Nephron progenitor cell (in vitro differentiated cells): Measurements from ENCODE around the gene KCTD10.

ENCODE experiments used
- DNase-seq: peaks from one replicate; pipeline ENCODE4 v3.0.0; 2021
- H3K27ac Mint-ChIP-seq: 2 replicates; pipeline ENCODE4 v1.8.0; 2021; ENCODE audit warnings: mild to moderate bottlenecking, moderate library complexity, mixed read lengths
- H3K27me3 Mint-ChIP-seq: 2 replicates; pipeline ENCODE4 v1.8.0; 2021; ENCODE audit warnings: mild to moderate bottlenecking, low read depth, mixed read lengths; ENCODE audit not compliant: poor library complexity
- H3K36me3 Mint-ChIP-seq: 2 replicates; pipeline ENCODE4 v1.8.0; 2021; ENCODE audit warnings: low read depth, mixed read lengths
- H3K4me1 Mint-ChIP-seq: 2 replicates; pipeline ENCODE4 v1.8.0; 2021; ENCODE audit warnings: mixed read lengths
- H3K4me3 Mint-ChIP-seq: 2 replicates; pipeline ENCODE4 v1.8.0; 2021; ENCODE audit warnings: mild to moderate bottlenecking, moderate library complexity, mixed read lengths
- H3K9me3 Mint-ChIP-seq: 2 replicates; pipeline ENCODE4 v1.8.0; 2021; ENCODE audit warnings: mild to moderate bottlenecking, moderate library complexity, mixed read lengths
- TF ChIP-seq, protein P1 (sequence below): fragments of 200-600 bp; sonication (generic); IDR thresholded peaks from 2 replicates; pipeline ENCODE4 v1.5.0; 2021; ENCODE audit warnings: antibody characterized with exemption

The KCTD10 gene

DNA sequence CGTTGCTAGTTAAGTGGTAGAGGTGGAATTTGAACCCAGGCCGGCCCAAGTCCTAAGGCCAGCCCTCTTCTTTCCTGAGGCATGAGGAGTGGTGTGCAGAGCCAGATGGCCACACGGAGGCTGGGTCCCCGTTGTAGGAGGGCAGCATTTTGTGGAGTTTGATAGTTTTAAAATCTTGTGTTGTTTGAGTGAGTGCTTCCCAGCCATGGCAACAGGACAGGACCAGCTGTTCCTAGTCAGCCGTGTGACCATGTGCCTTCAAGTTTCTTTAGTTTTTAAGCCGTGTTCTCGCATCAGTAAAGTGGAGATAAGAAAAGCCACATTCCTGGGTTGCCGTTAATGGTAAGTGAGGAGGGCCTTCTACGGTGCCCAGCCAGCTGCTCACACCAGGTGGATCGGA lies 44.7 kb upstream of the KCTD10 start:
- no peak overlapping the region for H3K4me3 Mint-ChIP-seq
- TF ChIP-seq, protein P1, sequence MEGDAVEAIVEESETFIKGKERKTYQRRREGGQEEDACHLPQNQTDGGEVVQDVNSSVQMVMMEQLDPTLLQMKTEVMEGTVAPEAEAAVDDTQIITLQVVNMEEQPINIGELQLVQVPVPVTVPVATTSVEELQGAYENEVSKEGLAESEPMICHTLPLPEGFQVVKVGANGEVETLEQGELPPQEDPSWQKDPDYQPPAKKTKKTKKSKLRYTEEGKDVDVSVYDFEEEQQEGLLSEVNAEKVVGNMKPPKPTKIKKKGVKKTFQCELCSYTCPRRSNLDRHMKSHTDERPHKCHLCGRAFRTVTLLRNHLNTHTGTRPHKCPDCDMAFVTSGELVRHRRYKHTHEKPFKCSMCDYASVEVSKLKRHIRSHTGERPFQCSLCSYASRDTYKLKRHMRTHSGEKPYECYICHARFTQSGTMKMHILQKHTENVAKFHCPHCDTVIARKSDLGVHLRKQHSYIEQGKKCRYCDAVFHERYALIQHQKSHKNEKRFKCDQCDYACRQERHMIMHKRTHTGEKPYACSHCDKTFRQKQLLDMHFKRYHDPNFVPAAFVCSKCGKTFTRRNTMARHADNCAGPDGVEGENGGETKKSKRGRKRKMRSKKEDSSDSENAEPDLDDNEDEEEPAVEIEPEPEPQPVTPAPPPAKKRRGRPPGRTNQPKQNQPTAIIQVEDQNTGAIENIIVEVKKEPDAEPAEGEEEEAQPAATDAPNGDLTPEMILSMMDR = no peak
- H3K9me3 Mint-ChIP-seq = no peaks in the 10 kb centered on the region
- no peak overlapping the region for H3K27ac Mint-ChIP-seq
- H3K36me3 Mint-ChIP-seq = peaks cover 36% of the 10 kb centered on the region
- no peak for DNase-seq
- peaks cover 23% of the 10 kb centered on the region for H3K4me1 Mint-ChIP-seq
- H3K27me3 Mint-ChIP-seq = peaks cover 4% of the 10 kb centered on the region

DNA sequence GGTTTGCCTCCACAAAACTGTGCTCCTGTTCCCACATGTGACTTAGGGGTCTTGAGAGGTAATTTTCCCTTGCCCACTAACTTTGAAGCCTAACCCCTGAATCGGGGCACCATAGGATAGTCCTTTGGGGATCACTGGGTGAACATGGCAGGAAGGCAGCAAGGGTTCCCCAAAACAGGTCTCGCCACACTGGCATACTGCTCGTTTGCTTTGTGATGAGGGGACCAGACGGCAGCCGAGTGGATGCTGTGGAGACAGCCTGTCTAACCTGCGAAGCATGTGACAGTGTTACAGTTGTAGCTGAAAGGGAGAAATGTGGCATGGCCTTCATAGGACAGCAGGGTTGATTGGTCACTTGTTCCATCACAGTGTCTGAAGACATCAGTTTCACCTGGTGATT lies 42.7 kb upstream of the KCTD10 start:
- H3K4me3 Mint-ChIP-seq = no peak overlapping the region
- no peaks in the 10 kb centered on the region for H3K9me3 Mint-ChIP-seq
- peaks cover 4% of the 10 kb centered on the region for H3K27me3 Mint-ChIP-seq
- H3K4me1 Mint-ChIP-seq = peaks cover 16% of the 10 kb centered on the region
- no peak overlapping the region for H3K27ac Mint-ChIP-seq
- DNase-seq = no peak
- TF ChIP-seq, protein P1 = no peak
- peaks cover 33% of the 10 kb centered on the region for H3K36me3 Mint-ChIP-seq

DNA sequence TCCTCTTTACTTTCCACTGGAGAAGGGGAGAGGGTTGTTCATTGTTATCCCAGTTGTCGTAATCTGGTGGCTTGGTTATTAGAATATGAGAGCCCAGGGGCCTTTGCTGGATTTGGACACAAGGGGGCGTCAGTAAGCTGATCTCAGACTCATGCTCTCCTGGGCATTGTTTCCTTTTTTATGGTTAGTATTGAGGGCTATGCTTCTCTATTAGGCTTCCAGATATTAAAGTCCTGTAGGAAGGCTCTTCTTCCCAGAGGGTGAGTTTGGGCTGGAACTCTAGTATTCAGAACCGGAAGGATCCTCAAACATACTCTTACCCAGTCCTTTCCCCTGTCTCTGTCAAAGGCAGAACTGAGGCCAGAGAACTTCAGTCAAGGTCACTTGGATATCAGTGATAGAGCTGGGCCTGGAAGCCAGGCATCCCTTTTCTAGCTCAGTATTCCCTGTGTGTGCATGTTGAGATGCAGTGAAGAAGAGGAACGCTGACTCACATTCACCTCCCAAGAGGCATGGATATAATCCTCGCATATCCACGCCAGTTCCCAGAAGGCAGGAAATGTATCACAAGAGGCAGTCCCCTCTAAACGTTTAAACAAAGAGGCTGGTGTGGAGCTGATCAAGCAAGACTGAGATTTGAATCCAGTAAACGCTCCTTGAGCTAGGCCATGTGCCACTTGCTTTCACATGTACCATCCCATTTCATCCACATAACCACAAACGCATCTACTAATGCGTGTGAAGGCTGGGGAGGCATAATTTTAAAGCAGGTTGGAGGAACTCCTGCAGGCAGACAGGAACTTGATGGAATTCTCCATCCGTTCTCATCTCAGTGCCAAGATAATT lies 41.9 kb upstream of the KCTD10 start:
- peaks cover 38% of the 10 kb centered on the region for H3K36me3 Mint-ChIP-seq
- peak; percentile 75 for DNase-seq
- TF ChIP-seq, protein P1 = peak; percentile 89
- H3K4me1 Mint-ChIP-seq = peaks cover 9% of the 10 kb centered on the region
- peak overlapping the region; percentile 34 for H3K27ac Mint-ChIP-seq
- H3K4me3 Mint-ChIP-seq = no peak overlapping the region
- H3K27me3 Mint-ChIP-seq = peaks cover 4% of the 10 kb centered on the region
- no peaks in the 10 kb centered on the region for H3K9me3 Mint-ChIP-seq

DNA sequence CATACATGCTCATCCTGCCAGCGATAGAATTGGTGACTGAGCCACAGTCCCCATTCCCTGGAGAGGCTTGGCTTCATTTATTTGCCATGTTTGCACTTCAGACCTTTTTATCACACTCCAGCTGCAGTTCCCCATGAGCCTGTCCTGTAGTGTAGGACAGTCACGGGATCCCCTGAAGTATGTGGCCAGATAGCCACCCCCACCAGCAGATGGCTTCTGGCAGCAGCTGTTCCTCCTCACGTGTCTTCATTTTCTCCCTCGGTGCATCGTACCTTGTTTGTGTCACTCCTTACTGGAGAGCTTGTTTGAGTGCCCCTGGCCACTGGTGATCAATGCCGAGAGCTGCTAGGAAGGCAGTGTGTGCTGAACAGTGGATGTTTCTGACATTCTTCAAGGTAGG lies 40.5 kb upstream of the KCTD10 start:
- Mint-ChIP-seq H3K36me3 (peaks cover 36% of the 10 kb centered on the region), H3K27me3 (peaks cover 4% of the 10 kb centered on the region), H3K4me1 (peaks cover 16% of the 10 kb centered on the region), H3K27ac (no peak overlapping the region), H3K4me3 (no peak overlapping the region), H3K9me3 (no peaks in the 10 kb centered on the region)
- TF ChIP-seq, protein P1 = no peak
- no peak for DNase-seq

DNA sequence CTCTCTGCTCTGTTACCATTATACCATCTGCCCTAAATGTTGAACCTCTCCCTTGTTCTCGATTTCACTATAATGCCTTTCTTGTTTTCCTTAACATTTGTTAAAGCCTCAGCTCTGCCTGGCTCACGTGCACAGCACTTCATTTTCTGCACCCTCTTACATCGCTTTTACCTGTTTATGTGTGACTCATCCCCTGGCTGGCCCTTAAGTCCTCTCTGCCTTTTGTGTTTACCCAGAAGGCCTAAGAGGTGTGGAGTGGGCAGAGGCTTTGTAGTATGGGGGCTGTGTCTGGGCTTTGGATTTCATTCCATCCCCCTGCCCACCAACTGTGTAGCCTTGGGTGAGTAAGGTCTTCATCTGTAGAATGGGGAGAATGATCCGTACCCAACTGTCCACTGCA lies 36.9 kb upstream of the KCTD10 start:
- no peak overlapping the region for H3K4me3 Mint-ChIP-seq
- no peaks in the 10 kb centered on the region for H3K9me3 Mint-ChIP-seq
- H3K4me1 Mint-ChIP-seq = peaks cover 27% of the 10 kb centered on the region
- no peak for DNase-seq
- peaks cover 7% of the 10 kb centered on the region for H3K27me3 Mint-ChIP-seq
- no peak overlapping the region for H3K27ac Mint-ChIP-seq
- peaks cover 49% of the 10 kb centered on the region for H3K36me3 Mint-ChIP-seq
- TF ChIP-seq, protein P1 = no peak

DNA sequence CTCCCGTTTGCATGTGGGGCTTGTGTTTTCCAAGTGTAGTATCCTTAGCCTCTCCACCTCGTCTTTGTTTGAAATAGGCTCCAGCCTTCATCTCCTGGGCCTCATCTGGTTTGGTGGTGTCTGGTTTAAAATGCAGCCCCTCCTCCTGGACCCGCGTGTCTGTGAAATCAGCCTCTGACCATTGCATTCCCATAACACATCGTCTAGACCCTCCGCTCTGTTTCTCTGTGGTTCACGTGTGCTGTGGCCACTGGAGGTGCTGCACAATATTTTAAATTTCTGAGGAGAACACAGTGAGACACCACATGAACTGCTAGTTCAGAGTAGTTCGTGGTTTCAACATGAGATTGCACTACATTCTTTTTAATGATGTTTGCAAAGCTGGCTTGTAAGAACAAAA lies 36.0 kb upstream of the KCTD10 start:
- Mint-ChIP-seq H3K36me3 (peaks cover 56% of the 10 kb centered on the region), H3K27ac (peak overlapping the region; percentile 75), H3K4me3 (no peak overlapping the region), H3K27me3 (peaks cover 2% of the 10 kb centered on the region), H3K9me3 (no peaks in the 10 kb centered on the region), H3K4me1 (peaks cover 24% of the 10 kb centered on the region)
- no peak for DNase-seq
- TF ChIP-seq, protein P1 = no peak
